Measurements from ENCODE around the gene STK36.
"Not testable (repeated sequence)": the region's sequence is repeated elsewhere in the genome, so short reads cannot be mapped to it uniquely, and the experiment has no call there.

STK36 gene

GRCh38 chr2:218664653-218665052 lies 7.2 kb upstream of the STK36 start:
- no peak for DNase-seq

- DNase-seq = no peak
Measured at GRCh38 chr2:218671097-218671653, 711 bp upstream of the STK36 start.

GRCh38 chr2:218679119-218679518 lies 7.2 kb downstream of the STK36 start:
- no peak for DNase-seq

GRCh38 chr2:218680061-218680460 lies 8.2 kb downstream of the STK36 start:
- no peak for DNase-seq

- not testable (repeated sequence) for DNase-seq
Measured at GRCh38 chr2:218687400-218688060, 15.6 kb downstream of the STK36 start.

GRCh38 chr2:218691234-218691633 lies 19.3 kb downstream of the STK36 start:
- no peak for DNase-seq

GRCh38 chr2:218694405-218695145 lies 22.7 kb downstream of the STK36 start:
- no peak for DNase-seq

- DNase-seq = no peak
Measured at GRCh38 chr2:218698885-218699284, 27.0 kb downstream of the STK36 start.

GRCh38 chr2:218701806-218702205 lies 29.9 kb downstream of the STK36 start:
- DNase-seq = no peak

GRCh38 chr2:218703341-218703740 lies 31.5 kb downstream of the STK36 start:
- no peak for DNase-seq

- DNase-seq = no peak
Measured at GRCh38 chr2:218708086-218708485, 36.2 kb downstream of the STK36 start.

GRCh38 chr2:218709908-218710307 lies 38.0 kb downstream of the STK36 start:
- no peak for DNase-seq

GRCh38 chr2:218710334-218710686 lies 38.4 kb downstream of the STK36 start:
- DNase-seq = no peak

- peak; percentile 99 for DNase-seq
Measured at GRCh38 chr2:218710687-218711549, 39.0 kb downstream of the STK36 start, which contains the start of gene TTLL4. Gene TTLL4, plus strand, starts transcription at chr2:218710835. Its CDS starts 26,842 bp downstream, at chr2:218737677.

GRCh38 chr2:218711550-218711929 lies 39.7 kb downstream of the STK36 start:
- DNase-seq = no peak

- no peak for DNase-seq
Measured at GRCh38 chr2:218713922-218714321, 42.0 kb downstream of the STK36 start.

- DNase-seq = no peak
Measured at GRCh38 chr2:218716070-218716469, 44.2 kb downstream of the STK36 start.

- DNase-seq = no peak
Measured at GRCh38 chr2:218717262-218717661, 45.4 kb downstream of the STK36 start.

- no peak for DNase-seq
Measured at GRCh38 chr2:218718058-218718457, 46.2 kb downstream of the STK36 start.

GRCh38 chr2:218719457-218719856 lies 47.6 kb downstream of the STK36 start:
- no peak for DNase-seq

- DNase-seq = no peak
Measured at GRCh38 chr2:218720048-218721041, 48.5 kb downstream of the STK36 start.

- DNase-seq = no peak
Measured at GRCh38 chr2:218721488-218721887, 49.6 kb downstream of the STK36 start.
